ENCODE data around the gene ADAM22.
"Not testable (repeated sequence)": the region's sequence is repeated elsewhere in the genome, so short reads cannot be mapped to it uniquely, and the experiment has no call there.

ADAM22 gene

GRCh38 chr7:88156356-88156755 is 222.3 kb downstream of the ADAM22 start:
- no peak for DNase-seq
- ATAC-seq (replicated peaks) = no peak
- Mint-ChIP-seq H3K27me3 (no peaks in the 10 kb centered on the region), H3K36me3 (peaks cover 6 to 10% of the 10 kb centered on the region in 2 donors), H3K9me3 (peaks cover 9 to 15% of the 10 kb centered on the region in 2 donors), H3K4me3 (no peak overlapping the region), H3K27ac (no peak overlapping the region), H3K4me1 (no peaks in the 10 kb centered on the region)

- H3K27me3 Mint-ChIP-seq, H3K4me3 Mint-ChIP-seq: not testable (repeated sequence)
- peaks cover 11 to 17% of the 10 kb centered on the region in 2 donors for H3K9me3 Mint-ChIP-seq
Measured at GRCh38 chr7:88159741-88160140, 225.7 kb downstream of the ADAM22 start.

DNA sequence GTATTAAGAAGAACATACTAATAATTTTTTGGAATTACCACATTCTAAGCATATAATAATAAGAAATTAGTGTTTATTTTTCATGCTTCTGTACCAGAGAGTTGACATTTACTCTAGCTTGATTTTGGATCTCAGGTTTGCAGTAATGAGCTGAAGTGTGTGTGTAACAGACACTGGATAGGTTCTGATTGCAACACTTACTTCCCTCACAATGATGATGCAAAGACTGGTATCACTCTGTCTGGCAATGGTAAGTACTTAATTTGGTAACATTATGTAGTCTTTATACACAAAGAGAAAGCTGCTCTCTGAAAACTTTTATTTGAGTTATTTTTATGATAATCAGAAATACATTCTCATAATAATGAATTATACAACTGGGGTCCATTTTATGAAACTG is 231.6 kb downstream of the ADAM22 start:
- ATAC-seq (replicated peaks) (no peak), DNase-seq (no peak)
- no peaks in the 10 kb centered on the region for H3K36me3 Mint-ChIP-seq
- no peak overlapping the region for H3K4me3 Mint-ChIP-seq
- no peaks in the 10 kb centered on the region for H3K4me1 Mint-ChIP-seq
- no peak overlapping the region for H3K27ac Mint-ChIP-seq
- H3K27me3 Mint-ChIP-seq = no peaks in the 10 kb centered on the region
- peaks cover 2 to 5% of the 10 kb centered on the region in 2 donors for H3K9me3 Mint-ChIP-seq

More at GRCh38 chr7:88159741-88160140, 225.7 kb downstream of the ADAM22 start:
- H3K4me1 Mint-ChIP-seq; ATAC-seq (replicated peaks); DNase-seq; H3K27ac Mint-ChIP-seq: not testable (repeated sequence)
- peaks cover 6 to 10% of the 10 kb centered on the region in 2 donors for H3K36me3 Mint-ChIP-seq

DNA sequence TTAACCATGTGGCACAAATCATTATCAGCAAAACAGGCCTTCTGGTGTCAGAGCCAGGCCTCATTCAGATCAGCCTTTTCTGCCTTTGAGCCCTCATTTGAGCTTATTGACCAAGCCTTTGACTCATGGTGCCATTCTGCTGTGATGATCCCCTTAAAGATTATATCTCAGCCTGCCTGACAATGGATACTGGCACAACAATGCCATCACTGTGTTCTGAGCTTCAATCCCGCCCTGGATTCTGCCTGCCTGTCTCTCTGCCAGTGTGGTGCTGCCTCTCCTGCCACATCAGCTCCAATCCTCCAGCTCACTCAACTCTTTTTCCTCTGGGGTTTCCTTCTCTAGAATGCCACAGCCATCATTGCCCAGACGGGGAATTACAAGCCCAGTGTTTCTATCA is 233.2 kb downstream of the ADAM22 start:
- no peaks in the 10 kb centered on the region for H3K4me1 Mint-ChIP-seq
- no peak overlapping the region for H3K4me3 Mint-ChIP-seq
- ATAC-seq (replicated peaks) (no peak), DNase-seq (no peak)
- no peaks in the 10 kb centered on the region for H3K27me3 Mint-ChIP-seq
- H3K27ac Mint-ChIP-seq = no peak overlapping the region
- no peaks in the 10 kb centered on the region for H3K36me3 Mint-ChIP-seq
- H3K9me3 Mint-ChIP-seq = no peaks in the 10 kb centered on the region

DNA sequence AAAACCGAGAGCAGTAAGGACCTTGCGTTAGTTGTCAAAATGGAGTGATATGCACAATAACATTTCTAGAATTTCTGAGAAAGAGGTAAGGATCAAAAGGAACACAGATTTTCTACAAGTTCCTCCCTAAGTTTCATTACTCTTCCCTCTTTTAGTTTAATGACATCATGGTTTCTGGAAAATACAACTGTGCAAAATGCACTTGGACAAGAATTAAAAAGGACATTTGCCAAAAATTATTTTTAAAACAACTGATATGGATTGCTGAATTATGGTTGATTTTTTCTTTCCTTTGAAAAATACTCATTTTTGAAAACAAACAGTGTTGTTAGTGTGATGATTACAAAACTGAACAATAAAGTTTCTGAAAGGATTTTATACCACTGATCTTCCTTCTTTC is 233.7 kb downstream of the ADAM22 start:
- Mint-ChIP-seq H3K9me3 (no peaks in the 10 kb centered on the region), H3K27me3 (no peaks in the 10 kb centered on the region), H3K4me3 (no peak overlapping the region), H3K27ac (no peak overlapping the region), H3K4me1 (no peaks in the 10 kb centered on the region), H3K36me3 (no peaks in the 10 kb centered on the region)
- ATAC-seq (replicated peaks) (no peak), DNase-seq (no peak)

GRCh38 chr7:88169717-88170320 is 235.8 kb downstream of the ADAM22 start:
- ATAC-seq (replicated peaks) (no peak), DNase-seq (no peak)
- no peaks in the 10 kb centered on the region for H3K9me3 Mint-ChIP-seq
- no peak overlapping the region for H3K4me3 Mint-ChIP-seq
- H3K27ac Mint-ChIP-seq = no peak overlapping the region
- H3K27me3 Mint-ChIP-seq = no peaks in the 10 kb centered on the region
- H3K4me1 Mint-ChIP-seq = no peaks in the 10 kb centered on the region
- no peaks in the 10 kb centered on the region for H3K36me3 Mint-ChIP-seq

DNA sequence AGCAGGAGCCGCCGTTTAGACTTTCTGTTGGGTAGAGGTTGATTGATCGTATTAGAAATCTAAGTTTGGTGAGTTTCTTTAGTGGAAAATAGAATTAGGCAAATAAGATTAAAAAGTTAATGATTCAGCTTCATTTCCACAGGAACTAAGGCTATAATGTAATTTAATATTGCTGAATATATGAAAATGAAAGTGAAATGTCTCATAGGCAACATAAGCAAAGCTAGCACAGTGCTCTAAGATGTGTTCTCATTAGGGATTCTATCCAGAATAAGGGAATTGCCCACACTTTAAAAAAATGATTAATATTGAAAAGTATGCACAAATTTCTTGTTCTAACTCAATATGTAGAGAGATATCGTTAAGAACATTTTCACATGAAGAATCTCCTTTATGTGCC is 238.8 kb downstream of the ADAM22 start:
- H3K9me3 Mint-ChIP-seq = no peaks in the 10 kb centered on the region
- no peak overlapping the region for H3K4me3 Mint-ChIP-seq
- no peak for ATAC-seq (replicated peaks)
- DNase-seq = no peak
- H3K4me1 Mint-ChIP-seq = no peaks in the 10 kb centered on the region
- no peaks in the 10 kb centered on the region for H3K36me3 Mint-ChIP-seq
- H3K27me3 Mint-ChIP-seq = no peaks in the 10 kb centered on the region
- H3K27ac Mint-ChIP-seq = no peak overlapping the region

GRCh38 chr7:88176190-88176589 is 242.1 kb downstream of the ADAM22 start:
- H3K9me3 Mint-ChIP-seq = no peaks in the 10 kb centered on the region
- ATAC-seq (replicated peaks) (no peak), DNase-seq (no peak)
- no peak overlapping the region for H3K27ac Mint-ChIP-seq
- no peaks in the 10 kb centered on the region for H3K27me3 Mint-ChIP-seq
- H3K4me1 Mint-ChIP-seq = no peaks in the 10 kb centered on the region
- H3K36me3 Mint-ChIP-seq = no peaks in the 10 kb centered on the region
- no peak overlapping the region for H3K4me3 Mint-ChIP-seq

DNA sequence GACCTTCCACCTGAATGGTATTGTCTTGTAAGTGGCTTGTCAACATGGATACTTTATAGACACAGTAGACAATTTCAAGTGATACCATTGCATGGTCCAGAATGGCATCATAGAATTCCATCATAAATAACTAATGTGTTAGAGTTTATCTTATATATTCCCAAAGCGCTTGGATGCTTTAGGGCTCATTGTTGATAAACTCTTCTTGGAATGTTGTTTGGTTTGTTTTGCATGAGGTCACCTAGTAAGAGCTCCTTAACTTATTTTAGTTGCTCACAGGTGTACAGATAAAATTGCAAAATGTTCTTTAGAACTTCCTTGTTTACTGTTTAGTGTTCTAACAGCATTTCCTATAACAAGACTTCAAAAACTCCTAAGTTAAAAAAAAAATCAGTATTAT is 249.0 kb downstream of the ADAM22 start:
- H3K4me3 Mint-ChIP-seq = no peak overlapping the region
- H3K27ac Mint-ChIP-seq = no peak overlapping the region
- H3K9me3 Mint-ChIP-seq = no peaks in the 10 kb centered on the region
- DNase-seq (no peak), ATAC-seq (replicated peaks) (no peak)
- no peaks in the 10 kb centered on the region for H3K36me3 Mint-ChIP-seq
- no peaks in the 10 kb centered on the region for H3K4me1 Mint-ChIP-seq
- H3K27me3 Mint-ChIP-seq = no peaks in the 10 kb centered on the region

DNA sequence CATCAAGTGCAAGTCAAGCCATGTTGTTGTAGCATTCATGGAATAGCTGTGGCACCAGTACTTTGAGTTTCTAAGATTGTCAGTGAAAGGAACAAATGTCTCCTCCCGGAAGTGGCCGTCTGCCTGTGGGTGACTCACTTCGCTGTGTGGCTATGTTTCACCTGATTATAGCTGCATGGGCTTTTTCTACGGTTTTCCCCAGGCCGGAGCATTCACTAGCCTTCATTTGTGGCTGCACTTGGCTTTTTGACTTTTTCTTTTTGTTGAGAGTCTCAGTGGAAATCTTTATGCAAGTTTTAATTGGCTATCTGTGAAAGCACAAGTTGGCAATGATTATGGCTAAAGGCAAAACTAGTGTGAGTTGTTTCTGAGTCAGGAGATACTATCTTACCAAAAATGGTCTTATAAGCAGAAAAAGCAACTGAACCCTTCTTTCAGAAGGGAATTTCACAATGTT is 250.8 kb downstream of the ADAM22 start:
- H3K27ac Mint-ChIP-seq = no peak overlapping the region
- ATAC-seq (replicated peaks) = no peak
- DNase-seq = no peak
- no peak overlapping the region for H3K4me3 Mint-ChIP-seq
- H3K36me3 Mint-ChIP-seq = no peaks in the 10 kb centered on the region
- H3K9me3 Mint-ChIP-seq = no peaks in the 10 kb centered on the region
- H3K4me1 Mint-ChIP-seq = no peaks in the 10 kb centered on the region
- no peaks in the 10 kb centered on the region for H3K27me3 Mint-ChIP-seq

DNA sequence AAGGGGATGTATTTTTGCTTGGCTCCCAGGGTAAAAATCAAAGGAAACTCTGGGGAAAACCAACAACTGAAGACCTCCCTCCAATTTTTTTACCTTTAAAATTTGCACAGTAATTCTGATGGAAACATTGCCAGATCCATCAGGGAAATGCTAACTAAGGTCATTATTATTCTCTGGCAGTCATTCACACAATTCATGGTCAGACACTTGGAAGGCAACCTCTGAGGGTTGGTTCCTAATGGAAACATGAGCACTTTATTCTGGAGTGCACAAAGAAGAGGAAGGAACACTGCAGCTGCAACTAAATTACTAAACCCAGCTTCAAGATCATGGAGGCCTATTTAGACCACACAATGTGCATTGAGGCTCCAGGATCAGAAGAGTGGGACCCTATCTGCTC is 251.6 kb downstream of the ADAM22 start:
- H3K4me3 Mint-ChIP-seq = no peak overlapping the region
- DNase-seq = no peak
- no peaks in the 10 kb centered on the region for H3K9me3 Mint-ChIP-seq
- H3K27me3 Mint-ChIP-seq = no peaks in the 10 kb centered on the region
- H3K36me3 Mint-ChIP-seq = no peaks in the 10 kb centered on the region
- no peaks in the 10 kb centered on the region for H3K4me1 Mint-ChIP-seq
- ATAC-seq (replicated peaks) = no peak
- H3K27ac Mint-ChIP-seq = no peak overlapping the region

- H3K27me3 Mint-ChIP-seq = no peaks in the 10 kb centered on the region
- ATAC-seq (replicated peaks) (no peak), DNase-seq (no peak)
- H3K4me1 Mint-ChIP-seq = no peaks in the 10 kb centered on the region
- no peak overlapping the region for H3K27ac Mint-ChIP-seq
- no peaks in the 10 kb centered on the region for H3K9me3 Mint-ChIP-seq
- H3K4me3 Mint-ChIP-seq = no peak overlapping the region
- peaks cover 0 to 5% of the 10 kb centered on the region in 2 donors for H3K36me3 Mint-ChIP-seq
Measured at GRCh38 chr7:88191911-88192310, 257.9 kb downstream of the ADAM22 start.

GRCh38 chr7:88200261-88200660 is 266.2 kb downstream of the ADAM22 start:
- H3K36me3 Mint-ChIP-seq = peaks cover 27 to 49% of the 10 kb centered on the region in 2 donors
- no peaks in the 10 kb centered on the region for H3K27me3 Mint-ChIP-seq
- no peak overlapping the region for H3K27ac Mint-ChIP-seq
- H3K9me3 Mint-ChIP-seq = no peaks in the 10 kb centered on the region
- peaks cover 4 to 12% of the 10 kb centered on the region in 2 donors for H3K4me1 Mint-ChIP-seq
- DNase-seq (no peak), ATAC-seq (replicated peaks) (no peak)
- no peak overlapping the region for H3K4me3 Mint-ChIP-seq

- Mint-ChIP-seq H3K4me1 (peaks cover 4 to 12% of the 10 kb centered on the region in 2 donors), H3K27me3 (no peaks in the 10 kb centered on the region), H3K9me3 (no peaks in the 10 kb centered on the region), H3K4me3 (no peak overlapping the region), H3K27ac (no peak overlapping the region), H3K36me3 (peaks cover 28 to 46% of the 10 kb centered on the region in 2 donors)
- ATAC-seq (replicated peaks) = no peak
- DNase-seq = no peak
Measured at GRCh38 chr7:88200789-88201188, 266.7 kb downstream of the ADAM22 start.

DNA sequence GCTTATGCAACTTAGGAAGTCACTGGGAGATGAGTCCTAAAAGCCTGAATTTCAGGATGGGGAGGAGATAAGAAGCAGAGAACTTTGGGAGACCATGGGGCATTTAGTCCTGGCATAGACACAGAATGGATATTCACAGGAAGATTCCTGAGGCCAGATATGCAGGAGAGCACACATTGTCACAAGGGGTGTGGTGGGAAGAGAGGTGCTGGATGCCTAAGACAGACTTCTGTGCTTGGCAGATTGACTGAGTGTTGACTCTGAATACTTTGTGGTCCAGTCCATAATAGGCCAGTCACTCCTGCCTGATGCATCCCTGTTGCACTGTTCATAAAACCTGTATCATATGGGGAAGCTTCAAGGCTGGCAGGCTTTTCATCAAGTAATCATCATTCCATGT is 267.3 kb downstream of the ADAM22 start:
- Mint-ChIP-seq H3K9me3 (no peaks in the 10 kb centered on the region), H3K4me3 (no peak overlapping the region), H3K27me3 (no peaks in the 10 kb centered on the region), H3K27ac (no peak overlapping the region), H3K4me1 (peaks cover 4 to 12% of the 10 kb centered on the region in 2 donors), H3K36me3 (peaks cover 29 to 50% of the 10 kb centered on the region in 2 donors)
- no peak for DNase-seq
- peak in 1 of 2 donors; percentile 23 for ATAC-seq (replicated peaks)

DNA sequence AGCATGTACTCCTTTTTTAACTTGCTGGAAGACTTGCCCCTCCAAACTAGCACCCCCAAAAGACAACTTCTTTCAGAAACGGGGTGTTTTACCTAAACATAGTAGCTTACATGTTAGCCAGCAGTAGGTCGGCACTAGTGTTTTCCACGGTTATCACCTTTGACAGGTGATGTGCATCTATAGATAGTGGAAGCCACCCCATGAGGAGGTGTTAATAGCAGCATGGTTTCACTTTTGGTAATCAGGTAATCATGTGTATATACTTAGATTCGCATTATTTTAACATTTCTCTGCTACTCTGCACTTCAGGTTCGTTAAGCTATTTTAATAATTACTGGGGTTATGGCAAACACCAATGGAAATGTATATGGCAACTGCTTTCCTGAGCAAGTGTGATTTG is 268.2 kb downstream of the ADAM22 start:
- Mint-ChIP-seq H3K4me3 (no peak overlapping the region), H3K4me1 (peaks cover 4 to 12% of the 10 kb centered on the region in 2 donors), H3K9me3 (no peaks in the 10 kb centered on the region), H3K27me3 (no peaks in the 10 kb centered on the region), H3K27ac (no peak overlapping the region), H3K36me3 (peaks cover 31 to 50% of the 10 kb centered on the region in 2 donors)
- ATAC-seq (replicated peaks) = peak in 1 of 2 donors; percentile 31
- no peak for DNase-seq

Data from stimulated activated naive B cell treated with anti-CD40 and anti-IgM and Interleukin-4, amounts not matched to agents 10 μg/mL and 1 μg/mL and 100 μg/mL, for 72 hours (primary cell).